ENCODE data around the gene GLCCI1.

The GLCCI1 gene

DNA sequence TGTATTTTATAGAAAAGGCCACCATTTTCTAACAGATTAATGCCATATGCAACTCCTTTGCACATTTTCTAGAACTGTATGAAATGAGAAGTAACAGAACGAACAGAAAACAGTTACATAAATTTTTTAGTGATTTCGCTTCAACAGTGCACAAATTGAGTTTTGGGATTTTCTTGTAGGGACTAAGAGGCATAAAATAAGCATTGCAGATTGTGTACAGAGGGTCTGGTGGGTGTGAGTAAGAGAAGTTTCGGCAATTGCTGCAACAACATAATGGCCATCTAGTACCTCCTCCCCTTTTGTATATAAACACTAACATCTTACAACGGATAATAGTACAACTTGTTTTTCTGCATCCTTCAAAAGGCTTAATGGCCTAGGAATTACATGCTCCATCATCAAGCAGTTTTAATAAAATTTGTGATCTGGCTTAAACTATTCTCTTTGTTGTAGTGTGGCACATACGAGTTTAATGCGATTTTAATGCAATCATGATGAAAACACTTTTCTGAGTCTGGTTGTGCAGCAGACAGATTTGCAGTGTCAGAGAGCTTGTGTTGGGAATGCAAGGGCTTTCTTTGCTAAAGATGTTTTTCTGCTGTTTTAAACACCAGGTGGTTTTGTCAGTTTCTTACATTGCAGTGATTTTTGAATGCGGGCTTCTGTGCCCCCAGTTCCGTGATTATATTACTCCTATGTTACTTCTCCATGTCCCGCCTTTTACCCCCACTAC, 2.9 kb downstream of the GLCCI1 start:
- Histone ChIP-seq H3K9me2 (ENCODE audit: low read depth, low read length) (no peaks in the 10 kb centered on the region), H3K79me2 (ENCODE audit: insufficient read depth, low read length) (peaks cover 69% of the 10 kb centered on the region), H3F3A (ENCODE audit: insufficient read depth, low read length) (no peaks in the 10 kb centered on the region), H4K20me1 (ENCODE audit: insufficient read depth, low read length) (no peaks in the 10 kb centered on the region), H3K9me3 (ENCODE audit: low read length) (no peaks in the 10 kb centered on the region), H3K9ac (ENCODE audit: low read length) (peak overlapping the region; percentile 81), H3K4me3 (ENCODE audit: low read depth, low read length, poor library complexity, severe bottlenecking) (peak overlapping the region; percentile 95), H3K4me1 (ENCODE audit: insufficient read depth, low read length, severe bottlenecking) (peaks cover 54% of the 10 kb centered on the region), H3K36me3 (ENCODE audit: insufficient read depth, low read length) (peaks cover 8% of the 10 kb centered on the region; the same call in 1 of the 2 replicates), H3K27ac (ENCODE audit: low read depth, low read length, poor library complexity, severe bottlenecking) (peak overlapping the region; percentile 95), H3K4me2 (ENCODE audit: low read length) (peak overlapping the region; percentile 93), H2AFZ (ENCODE audit: low read length) (no peak overlapping the region), H3K27me3 (ENCODE audit: insufficient read depth, low read length) (no peaks in the 10 kb centered on the region)
- TF ChIP-seq EZH2 (IDR thresholded peaks at IDR 0.05; ENCODE audit: borderline replicate concordance, low read length) = no peak
- TF ChIP-seq, protein P1, sequence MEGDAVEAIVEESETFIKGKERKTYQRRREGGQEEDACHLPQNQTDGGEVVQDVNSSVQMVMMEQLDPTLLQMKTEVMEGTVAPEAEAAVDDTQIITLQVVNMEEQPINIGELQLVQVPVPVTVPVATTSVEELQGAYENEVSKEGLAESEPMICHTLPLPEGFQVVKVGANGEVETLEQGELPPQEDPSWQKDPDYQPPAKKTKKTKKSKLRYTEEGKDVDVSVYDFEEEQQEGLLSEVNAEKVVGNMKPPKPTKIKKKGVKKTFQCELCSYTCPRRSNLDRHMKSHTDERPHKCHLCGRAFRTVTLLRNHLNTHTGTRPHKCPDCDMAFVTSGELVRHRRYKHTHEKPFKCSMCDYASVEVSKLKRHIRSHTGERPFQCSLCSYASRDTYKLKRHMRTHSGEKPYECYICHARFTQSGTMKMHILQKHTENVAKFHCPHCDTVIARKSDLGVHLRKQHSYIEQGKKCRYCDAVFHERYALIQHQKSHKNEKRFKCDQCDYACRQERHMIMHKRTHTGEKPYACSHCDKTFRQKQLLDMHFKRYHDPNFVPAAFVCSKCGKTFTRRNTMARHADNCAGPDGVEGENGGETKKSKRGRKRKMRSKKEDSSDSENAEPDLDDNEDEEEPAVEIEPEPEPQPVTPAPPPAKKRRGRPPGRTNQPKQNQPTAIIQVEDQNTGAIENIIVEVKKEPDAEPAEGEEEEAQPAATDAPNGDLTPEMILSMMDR (IDR thresholded peaks at IDR 0.05; ENCODE audit: low read length) = no peak; the same call in 1 of the 2 replicates

DNA sequence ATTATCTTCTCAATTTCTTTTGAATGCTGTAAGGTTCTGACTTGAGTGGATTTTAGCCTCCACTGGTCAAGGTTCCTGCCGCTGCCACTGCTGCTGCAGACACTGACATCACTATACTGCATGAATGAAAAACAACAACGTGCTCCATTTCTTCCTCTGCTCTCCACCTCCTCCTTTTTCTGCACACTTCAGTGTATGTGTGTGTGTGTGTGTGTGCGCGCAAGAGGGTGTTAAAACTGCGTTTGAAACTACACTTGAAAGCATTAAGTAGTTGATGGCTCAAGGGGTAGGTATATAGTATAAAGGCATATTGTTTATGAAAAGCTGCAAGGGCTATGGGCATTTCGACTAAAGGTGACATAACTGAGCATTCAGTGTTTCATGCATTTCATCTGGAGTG, 3.5 kb downstream of the GLCCI1 start:
- no peaks in the 10 kb centered on the region for H3K9me2 ChIP-seq (ENCODE audit: low read depth, low read length)

DNA sequence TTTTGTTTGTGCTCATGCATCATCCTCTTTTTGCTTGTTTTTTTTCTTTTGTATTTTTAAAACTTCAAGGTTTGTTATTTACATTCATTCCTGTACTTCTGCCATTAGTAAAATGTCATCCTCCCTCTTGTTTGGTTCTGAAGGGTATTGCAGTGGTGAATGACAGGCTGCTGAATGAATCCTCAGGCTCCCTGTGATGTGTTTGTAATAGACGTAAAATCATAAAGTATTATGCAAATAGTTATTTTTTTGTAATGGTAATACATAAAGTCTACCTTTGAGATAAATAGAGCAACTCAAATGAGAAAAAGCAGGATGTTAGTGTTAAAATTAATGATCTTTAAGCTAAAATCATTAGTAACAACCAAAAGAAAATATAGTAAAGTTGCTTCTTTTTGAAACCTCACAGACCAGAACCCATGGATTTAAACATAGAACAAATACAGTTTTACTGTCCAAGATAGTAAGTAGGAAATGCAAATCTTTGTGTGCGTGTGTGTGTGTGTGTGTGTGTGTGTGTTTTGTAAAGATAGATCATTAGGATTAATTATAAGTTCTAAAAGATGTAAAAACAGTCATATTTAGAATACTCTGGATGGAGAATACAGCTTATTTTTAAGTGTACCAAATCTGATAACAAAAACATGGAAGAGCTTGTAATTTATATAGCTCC, 4.5 kb downstream of the GLCCI1 start:
- Histone ChIP-seq H3K4me1 (ENCODE audit: insufficient read depth, low read length, severe bottlenecking) (peaks cover 56% of the 10 kb centered on the region), H3K4me3 (ENCODE audit: low read depth, low read length, poor library complexity, severe bottlenecking) (peak overlapping the region; percentile 95), H3K36me3 (ENCODE audit: insufficient read depth, low read length) (peaks cover 8% of the 10 kb centered on the region; the same call in 1 of the 2 replicates), H3K9me3 (ENCODE audit: low read length) (no peaks in the 10 kb centered on the region), H3K79me2 (ENCODE audit: insufficient read depth, low read length) (peaks cover 85% of the 10 kb centered on the region), H3K27me3 (ENCODE audit: insufficient read depth, low read length) (no peaks in the 10 kb centered on the region), H3F3A (ENCODE audit: insufficient read depth, low read length) (no peaks in the 10 kb centered on the region), H3K27ac (ENCODE audit: low read depth, low read length, poor library complexity, severe bottlenecking) (peak overlapping the region; percentile 95), H3K9ac (ENCODE audit: low read length) (peak overlapping the region; percentile 81), H3K9me2 (ENCODE audit: low read depth, low read length) (no peaks in the 10 kb centered on the region), H4K20me1 (ENCODE audit: insufficient read depth, low read length) (no peaks in the 10 kb centered on the region), H2AFZ (ENCODE audit: low read length) (no peak overlapping the region), H3K4me2 (ENCODE audit: low read length) (peak overlapping the region; percentile 93)
- no peak for TF ChIP-seq EZH2 (IDR thresholded peaks at IDR 0.05; ENCODE audit: borderline replicate concordance, low read length)
- TF ChIP-seq, protein P1 (IDR thresholded peaks at IDR 0.05; ENCODE audit: low read length) = no peak

More for the DNA sequence above, 3.5 kb downstream of the GLCCI1 start:
- TF ChIP-seq EZH2 (IDR thresholded peaks at IDR 0.05; ENCODE audit: borderline replicate concordance, low read length) = no peak
- TF ChIP-seq, protein P1 (IDR thresholded peaks at IDR 0.05; ENCODE audit: low read length) = no peak
- H3F3A ChIP-seq (ENCODE audit: insufficient read depth, low read length) = no peaks in the 10 kb centered on the region
- no peaks in the 10 kb centered on the region for H4K20me1 ChIP-seq (ENCODE audit: insufficient read depth, low read length)
- peaks cover 8% of the 10 kb centered on the region; the same call in 1 of the 2 replicates for H3K36me3 ChIP-seq (ENCODE audit: insufficient read depth, low read length)
- H3K27me3 ChIP-seq (ENCODE audit: insufficient read depth, low read length) = no peaks in the 10 kb centered on the region
- peaks cover 56% of the 10 kb centered on the region for H3K4me1 ChIP-seq (ENCODE audit: insufficient read depth, low read length, severe bottlenecking)
- H3K79me2 ChIP-seq (ENCODE audit: insufficient read depth, low read length) = peaks cover 75% of the 10 kb centered on the region
- H3K27ac ChIP-seq (ENCODE audit: low read depth, low read length, poor library complexity, severe bottlenecking) = peak overlapping the region; percentile 95
- H3K4me2 ChIP-seq (ENCODE audit: low read length) = peak overlapping the region; percentile 93
- peak overlapping the region; percentile 95 for H3K4me3 ChIP-seq (ENCODE audit: low read depth, low read length, poor library complexity, severe bottlenecking)
- no peak overlapping the region for H2AFZ ChIP-seq (ENCODE audit: low read length)
- H3K9me3 ChIP-seq (ENCODE audit: low read length) = no peaks in the 10 kb centered on the region
- H3K9ac ChIP-seq (ENCODE audit: low read length) = peak overlapping the region; percentile 81

Data from OCI-LY1 (cell line).